PC-3 (cell line): ENCODE measurements around the gene ANAPC2.

Experiments used
- EZH2 ChIP-seq: fragments of 300-600 bp; sonication (generic); IDR thresholded peaks from one replicate; pipeline ENCODE4 v1.6.1; 2017; ENCODE audit warnings: antibody characterized with exemption, mild to moderate bottlenecking, low read length; ENCODE audit not compliant: unreplicated experiment
- EZH2phosphoT487 ChIP-seq: fragments of 300-600 bp; sonication (generic); IDR thresholded peaks from 2 replicates; pipeline ENCODE4 v1.6.1; 2018; ENCODE audit warnings: mild to moderate bottlenecking, antibody characterized with exemption, low read length, borderline replicate concordance
- TF ChIP-seq, protein P1 (sequence below): fragments of 300-600 bp; sonication (generic); conservative IDR thresholded peaks from 2 replicates; pipeline ENCODE4 v1.5.1; 2017; ENCODE audit warnings: antibody characterized with exemption, low read depth, mild to moderate bottlenecking, low read length

DNA sequence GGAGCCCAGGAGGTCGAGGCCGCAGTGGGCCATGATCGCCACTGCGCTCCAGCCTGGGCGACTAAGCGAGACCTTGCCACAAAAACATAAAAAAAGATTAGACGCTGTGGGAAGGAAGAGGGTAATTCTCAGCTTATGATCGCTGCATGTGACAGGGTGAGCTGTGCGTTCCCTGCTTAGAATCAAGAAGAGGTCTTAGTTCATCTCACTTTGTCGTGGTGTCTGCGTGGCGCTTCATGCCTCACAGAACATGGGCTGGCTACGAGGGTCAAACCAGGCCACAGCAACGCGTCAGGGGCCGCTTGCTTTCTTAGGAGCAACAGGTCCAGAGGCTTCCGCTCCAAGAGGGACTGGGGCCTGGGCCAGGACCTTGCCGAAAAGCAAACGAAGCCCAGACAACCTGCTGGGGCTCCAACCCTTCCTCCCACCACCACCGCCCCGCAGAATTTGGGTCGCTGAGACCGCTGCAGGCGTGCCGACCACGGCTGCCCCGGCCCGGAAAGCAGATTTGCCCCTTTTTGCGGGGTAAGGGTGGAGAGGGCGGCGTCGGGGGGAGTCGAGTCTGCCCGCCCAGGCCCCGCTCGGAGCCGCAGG lies 59.4 kb downstream of the ANAPC2 start:
- TF ChIP-seq, protein P1, sequence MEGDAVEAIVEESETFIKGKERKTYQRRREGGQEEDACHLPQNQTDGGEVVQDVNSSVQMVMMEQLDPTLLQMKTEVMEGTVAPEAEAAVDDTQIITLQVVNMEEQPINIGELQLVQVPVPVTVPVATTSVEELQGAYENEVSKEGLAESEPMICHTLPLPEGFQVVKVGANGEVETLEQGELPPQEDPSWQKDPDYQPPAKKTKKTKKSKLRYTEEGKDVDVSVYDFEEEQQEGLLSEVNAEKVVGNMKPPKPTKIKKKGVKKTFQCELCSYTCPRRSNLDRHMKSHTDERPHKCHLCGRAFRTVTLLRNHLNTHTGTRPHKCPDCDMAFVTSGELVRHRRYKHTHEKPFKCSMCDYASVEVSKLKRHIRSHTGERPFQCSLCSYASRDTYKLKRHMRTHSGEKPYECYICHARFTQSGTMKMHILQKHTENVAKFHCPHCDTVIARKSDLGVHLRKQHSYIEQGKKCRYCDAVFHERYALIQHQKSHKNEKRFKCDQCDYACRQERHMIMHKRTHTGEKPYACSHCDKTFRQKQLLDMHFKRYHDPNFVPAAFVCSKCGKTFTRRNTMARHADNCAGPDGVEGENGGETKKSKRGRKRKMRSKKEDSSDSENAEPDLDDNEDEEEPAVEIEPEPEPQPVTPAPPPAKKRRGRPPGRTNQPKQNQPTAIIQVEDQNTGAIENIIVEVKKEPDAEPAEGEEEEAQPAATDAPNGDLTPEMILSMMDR, result no peak
- TF ChIP-seq EZH2 (no peak), EZH2phosphoT487 (no peak)
